ENCODE data around the gene SCYGR5.

DNA sequence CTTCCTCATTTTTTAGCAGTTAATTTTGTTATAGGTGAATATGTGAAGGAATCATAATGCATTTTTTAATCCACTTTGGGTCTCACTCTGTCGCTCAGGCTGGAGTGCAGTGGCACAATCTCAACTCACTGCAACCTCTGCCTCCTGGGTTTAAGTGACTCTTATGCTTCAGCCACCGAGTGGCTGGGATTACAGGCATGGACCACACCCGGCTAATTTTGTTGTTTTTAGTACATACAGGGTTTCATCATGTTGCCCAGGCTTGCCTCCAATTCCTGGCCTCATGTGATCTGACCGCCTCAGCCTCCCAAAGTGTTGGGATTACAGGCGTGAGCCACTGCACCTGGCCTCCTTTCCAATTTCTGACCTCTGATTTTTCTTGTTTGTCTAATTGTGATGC is 17.7 kb downstream of the SCYGR5 start:
- no peak for TF ChIP-seq CTCF (IDR thresholded peaks at IDR 0.05)
- TF ChIP-seq POLR2A (IDR thresholded peaks at IDR 0.05): no peak
- no peak for TF ChIP-seq POLR2AphosphoS5 (IDR thresholded peaks at IDR 0.05)
- no peak for TF ChIP-seq EP300 (IDR thresholded peaks at IDR 0.05)

All from suprapubic skin (tissue), 4 donors.